HG02623 (cell line): ENCODE measurements around the gene CDKN1A.
"Not testable (repeated sequence)": the region's sequence is repeated elsewhere in the genome, so short reads cannot be mapped to it uniquely, and the experiment has no call there.

Source experiments
- ATAC-seq: cut with Tn5 transposase; IDR thresholded peaks from one replicate; pipeline ENCODE4 v1.9.1; 2021; ENCODE audit warnings: moderate library complexity; ENCODE audit not compliant: unreplicated experiment

Gene CDKN1A

DNA sequence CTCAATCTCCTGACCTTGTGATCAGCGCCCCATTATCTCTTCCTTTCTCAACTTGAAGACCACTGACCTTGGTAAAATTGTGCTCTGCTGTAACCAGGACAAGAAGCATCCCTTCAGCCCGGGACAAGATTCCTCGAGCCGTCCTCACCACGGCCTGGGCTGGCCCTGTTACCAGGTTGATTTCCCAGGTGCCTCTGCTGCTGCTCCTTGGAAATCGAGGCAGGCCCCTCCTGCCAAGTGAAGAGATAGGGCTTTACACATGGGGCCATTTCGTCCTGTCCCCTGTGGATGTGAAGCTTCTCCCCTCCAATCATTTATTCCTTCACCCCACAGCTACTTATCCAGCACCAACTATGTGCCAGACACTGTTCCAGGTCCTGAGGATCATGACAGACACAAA is 40.6 kb downstream of the CDKN1A start:
- no peak for ATAC-seq

DNA sequence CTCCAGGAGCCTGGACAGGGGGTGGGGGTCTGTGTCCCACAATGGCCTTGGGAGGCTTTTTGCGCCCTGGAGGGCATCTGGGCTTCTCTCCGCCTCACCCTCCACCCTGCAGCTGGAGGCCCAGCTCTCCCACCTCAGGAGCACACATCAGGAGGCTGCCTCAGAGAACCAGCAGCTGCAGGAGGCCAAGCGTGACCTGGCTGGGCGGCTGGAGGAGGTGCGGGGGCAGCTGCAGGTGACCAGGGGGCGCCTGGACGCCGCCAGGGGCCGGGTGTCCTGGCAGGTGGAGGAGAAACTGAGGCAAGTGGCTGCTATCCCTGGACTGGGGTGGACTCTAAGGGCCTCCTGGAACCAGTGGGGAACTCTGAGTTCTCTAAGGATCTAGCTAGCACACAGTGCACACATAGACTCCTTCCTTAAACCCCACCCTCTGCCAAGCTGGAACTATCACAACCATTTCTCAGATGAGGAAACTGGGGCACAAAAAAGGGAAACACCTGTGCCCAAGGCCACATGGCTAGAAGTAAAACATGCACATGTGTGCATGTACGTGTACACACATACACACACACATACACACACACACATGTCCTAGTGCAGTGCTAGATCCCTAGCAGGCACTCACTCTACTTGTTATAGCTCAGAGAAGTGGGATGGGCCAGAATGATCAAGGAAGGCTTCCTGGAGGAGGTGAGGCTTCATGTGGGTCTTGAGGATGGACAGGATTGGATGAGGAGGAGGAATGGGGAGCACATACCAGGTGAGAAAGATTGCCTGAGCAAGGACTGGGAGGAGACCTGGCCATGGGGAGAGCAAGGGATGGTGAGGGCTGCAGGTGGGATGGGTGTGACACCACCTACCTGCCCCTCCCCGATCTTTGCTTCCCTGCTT is 42.0 kb downstream of the CDKN1A start:
- ATAC-seq = no peak

GRCh38 chr6:36721369-36722140 is 43.0 kb downstream of the CDKN1A start:
- ATAC-seq = no peak

DNA sequence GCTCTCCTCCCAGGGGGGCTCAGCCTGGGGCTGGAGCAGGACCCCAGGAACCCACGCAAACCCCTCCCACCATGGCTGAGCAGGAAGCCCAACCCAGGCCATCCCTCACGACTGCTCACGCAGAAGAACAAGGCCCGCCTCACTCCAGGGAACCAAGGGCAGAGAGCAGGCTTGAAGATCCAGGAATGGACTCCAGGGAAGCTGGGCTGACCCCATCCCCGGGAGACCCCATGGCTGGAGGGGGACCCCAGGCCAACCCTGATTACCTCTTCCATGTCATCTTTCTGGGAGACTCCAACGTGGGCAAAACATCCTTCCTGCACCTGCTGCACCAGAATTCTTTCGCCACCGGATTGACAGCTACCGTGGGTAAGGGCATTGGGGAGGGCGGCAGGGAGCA is 43.9 kb downstream of the CDKN1A start:
- ATAC-seq = no peak

GRCh38 chr6:36722879-36723278 is 44.4 kb downstream of the CDKN1A start:
- no peak for ATAC-seq

DNA sequence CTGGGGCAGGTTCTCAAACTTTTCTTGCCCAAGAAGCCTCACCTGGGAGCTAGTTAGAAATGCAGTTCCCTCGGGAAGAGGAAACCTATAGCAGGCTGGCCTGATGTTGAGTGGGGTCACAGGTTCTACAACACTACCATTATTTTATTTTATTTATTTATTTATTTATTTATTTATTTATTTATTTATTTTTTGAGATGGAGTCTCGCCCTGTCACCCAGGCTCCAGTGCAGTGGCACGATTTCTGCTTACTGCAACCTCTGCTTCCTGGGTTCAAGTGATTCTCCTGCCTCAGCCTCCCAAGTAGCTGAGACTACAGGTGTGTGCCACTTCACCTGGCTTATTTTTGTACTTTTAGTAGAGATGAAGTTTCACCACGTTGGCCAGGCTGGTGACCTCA is 45.5 kb downstream of the CDKN1A start:
- not testable (repeated sequence) for ATAC-seq

- no peak for ATAC-seq
Observed at GRCh38 chr6:36724514-36725390, 46.2 kb downstream of the CDKN1A start.

DNA sequence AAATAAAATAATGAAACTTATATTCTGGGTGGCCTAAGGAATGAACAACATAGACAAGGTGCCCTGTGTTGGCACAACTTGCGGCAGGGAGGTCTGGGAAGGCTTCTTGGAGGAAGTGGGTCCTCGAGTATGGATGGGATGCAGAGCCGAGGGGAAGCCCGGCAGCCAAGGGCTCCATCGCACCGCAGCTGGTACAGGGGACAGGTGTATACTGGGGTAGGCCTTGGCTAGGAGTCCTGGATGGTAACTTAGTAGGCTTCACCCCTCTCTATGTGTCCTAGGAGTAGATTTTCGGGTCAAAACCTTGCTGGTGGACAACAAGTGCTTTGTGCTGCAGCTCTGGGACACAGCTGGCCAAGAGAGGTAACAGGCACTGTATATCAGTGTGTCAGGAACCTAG is 47.1 kb downstream of the CDKN1A start:
- ATAC-seq = no peak

GRCh38 chr6:36727505-36728021 is 49.0 kb downstream of the CDKN1A start:
- no peak for ATAC-seq

DNA sequence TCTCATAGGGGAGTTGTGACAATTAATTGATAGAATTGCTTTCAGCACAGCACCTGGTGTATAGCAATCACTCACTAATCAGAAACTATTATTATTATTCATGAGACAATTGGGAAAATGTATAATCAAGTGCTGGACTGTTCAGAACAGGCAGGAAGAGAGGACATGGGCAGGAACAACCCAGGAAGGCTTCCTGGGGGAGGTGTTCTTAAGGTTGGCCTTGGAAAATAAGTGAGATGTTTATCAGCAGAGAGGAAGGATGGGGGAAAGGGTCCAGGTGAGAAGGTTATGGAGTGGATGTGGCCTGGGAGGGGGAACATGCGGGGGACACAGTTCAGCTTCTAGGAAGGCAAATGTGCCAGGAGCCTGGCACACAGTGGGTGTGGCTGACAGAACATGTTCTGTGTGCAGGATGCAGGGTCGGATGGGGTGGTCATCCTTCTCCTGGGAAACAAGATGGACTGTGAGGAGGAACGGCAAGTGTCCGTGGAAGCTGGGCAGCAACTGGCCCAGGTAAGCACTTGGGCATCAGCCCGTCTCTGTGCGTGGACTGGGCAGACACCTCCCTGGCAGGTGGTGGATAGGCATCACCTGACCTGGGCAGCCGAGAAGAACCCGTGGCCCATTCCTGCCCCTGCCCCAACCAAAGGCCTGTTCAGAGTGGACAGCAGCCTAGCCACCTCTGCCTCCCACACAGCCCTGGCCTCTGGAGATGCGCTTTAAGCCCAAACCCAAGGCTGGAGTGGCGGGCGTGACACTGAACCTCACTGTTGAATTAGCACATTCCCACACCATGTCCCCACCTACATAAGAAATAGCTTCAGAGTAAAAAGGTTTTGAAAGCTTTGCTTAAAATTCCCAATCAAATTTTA is 50.0 kb downstream of the CDKN1A start:
- no peak for ATAC-seq

GRCh38 chr6:36729161-36729524 is 50.6 kb downstream of the CDKN1A start:
- ATAC-seq = no peak

DNA sequence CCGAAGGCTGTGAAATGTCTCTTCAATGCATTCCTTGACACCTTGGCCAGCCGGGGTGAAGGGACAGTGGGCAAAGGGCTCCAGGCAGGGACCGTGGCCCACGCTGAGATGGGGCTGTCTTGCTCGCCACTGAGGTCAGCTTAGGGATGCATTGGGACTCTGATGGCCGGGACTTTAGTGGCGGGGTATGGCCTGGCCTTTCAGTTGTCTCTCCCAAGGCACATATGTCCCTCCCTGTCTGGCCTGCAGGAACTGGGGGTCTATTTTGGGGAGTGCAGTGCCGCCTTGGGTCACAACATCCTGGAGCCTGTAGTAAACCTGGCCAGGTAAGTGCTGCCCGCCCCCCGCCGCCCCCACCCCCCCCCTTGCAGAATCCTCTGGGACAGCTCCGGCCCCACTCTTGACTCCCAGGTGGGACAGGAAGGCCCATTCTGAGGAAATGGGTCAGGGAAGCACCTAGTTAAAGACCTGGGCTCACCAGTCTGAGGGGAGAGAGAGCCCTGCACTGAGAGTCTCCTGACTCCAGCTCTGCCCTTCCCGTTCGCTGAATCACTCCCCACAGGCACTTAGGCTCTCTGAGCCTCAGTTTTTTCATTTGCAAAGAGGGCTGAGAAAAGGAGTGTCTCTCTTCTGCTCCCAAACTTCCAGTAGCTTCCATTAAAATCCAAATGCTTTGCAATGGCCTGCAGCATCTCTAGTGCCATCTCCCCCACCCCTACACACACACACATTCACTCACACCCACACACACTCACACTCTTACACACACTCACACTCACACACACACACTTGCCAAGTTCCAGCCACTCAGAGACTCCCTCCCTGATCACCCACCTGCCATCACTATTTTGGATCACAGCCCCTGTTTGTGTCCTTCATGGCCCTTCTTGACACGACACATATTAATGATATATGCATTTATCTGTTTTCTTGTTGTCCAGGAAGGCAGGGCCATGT is 52.2 kb downstream of the CDKN1A start:
- no peak for ATAC-seq

- ATAC-seq = no peak
Observed at GRCh38 chr6:36731622-36732310, 53.3 kb downstream of the CDKN1A start.

- ATAC-seq = no peak
Observed at GRCh38 chr6:36733300-36733699, 54.8 kb downstream of the CDKN1A start.

GRCh38 chr6:36734486-36735060 is 56.1 kb downstream of the CDKN1A start:
- no peak for ATAC-seq

DNA sequence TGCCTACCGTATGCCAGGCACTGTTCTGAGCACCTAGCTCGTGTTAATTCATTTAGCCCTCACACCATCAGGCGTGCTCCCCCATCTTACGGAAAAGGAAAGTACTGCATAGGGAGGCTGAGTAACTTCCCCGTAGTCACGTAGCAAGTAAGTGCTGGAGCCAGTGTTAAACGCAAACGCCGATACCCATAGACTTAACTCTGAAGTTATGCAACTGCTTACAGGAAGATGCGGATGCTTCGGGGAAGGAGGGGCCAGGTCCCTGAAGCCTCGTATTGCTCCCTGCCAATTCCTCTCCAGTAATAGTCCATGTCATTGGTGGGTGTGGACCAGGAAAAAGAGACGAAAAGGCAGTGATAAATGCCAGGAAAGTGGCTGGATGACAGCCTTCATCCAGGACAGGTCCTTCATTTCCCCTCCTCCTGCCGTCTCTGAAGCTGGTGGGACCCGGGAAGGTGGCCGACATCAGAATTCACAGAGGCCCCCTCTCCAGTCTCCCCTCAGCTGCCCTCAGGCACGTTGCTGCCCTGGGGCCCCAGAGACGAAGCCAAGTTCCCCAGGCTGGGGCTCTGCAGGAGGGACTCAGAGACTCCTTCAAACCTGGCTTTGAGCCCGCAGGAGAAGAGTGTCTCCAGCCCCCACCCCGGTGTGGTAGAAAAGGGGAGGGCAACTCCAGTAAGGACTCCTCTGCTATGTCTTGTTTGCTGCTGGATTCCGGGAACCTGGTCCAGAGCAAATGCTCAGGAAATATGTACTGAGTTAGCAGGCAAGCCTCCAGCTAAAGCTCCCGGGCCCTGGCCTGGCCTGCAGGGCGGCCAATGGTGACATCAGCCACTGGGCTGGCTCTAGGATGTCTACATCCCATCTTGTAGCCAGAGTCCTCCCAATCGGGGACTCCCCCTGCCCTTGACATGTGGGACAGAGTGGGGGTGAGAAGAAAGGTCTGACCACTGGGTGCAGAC is 56.9 kb downstream of the CDKN1A start:
- ATAC-seq = no peak
